Stomach (tissue), 4 donors: ENCODE data around the gene BCL2L11.

Source experiments
- CTCF ChIP-seq, 7 experiments: fragments of 450-650 bp in 4 of 7; fragments of 200-600 bp in 3 of 7; sonication (generic) in 3 of 7; IDR thresholded peaks; one replicate each; pipeline ENCODE4 v1.5.1; 2016 to 2019; ENCODE audit warnings: antibody characterized with exemption in 7 of 7, control low read depth in 2 of 7, mild to moderate bottlenecking in 1 of 7
- POLR2A ChIP-seq, 4 donors: fragments of 450-650 bp; IDR thresholded peaks; one replicate each; pipeline ENCODE4 v1.6.1; 2016; ENCODE audit warnings: antibody characterized with exemption in 4 of 4, control low read depth in 2 of 4, mild to moderate bottlenecking in 1 of 4, moderate library complexity in 1 of 4
- POLR2AphosphoS5 ChIP-seq, 3 donors: sonication (generic); formaldehyde crosslinking; IDR thresholded peaks; one replicate each; pipeline ENCODE4 v1.6.1; 2016; ENCODE audit warnings: antibody characterized with exemption in 3 of 3

DNA sequence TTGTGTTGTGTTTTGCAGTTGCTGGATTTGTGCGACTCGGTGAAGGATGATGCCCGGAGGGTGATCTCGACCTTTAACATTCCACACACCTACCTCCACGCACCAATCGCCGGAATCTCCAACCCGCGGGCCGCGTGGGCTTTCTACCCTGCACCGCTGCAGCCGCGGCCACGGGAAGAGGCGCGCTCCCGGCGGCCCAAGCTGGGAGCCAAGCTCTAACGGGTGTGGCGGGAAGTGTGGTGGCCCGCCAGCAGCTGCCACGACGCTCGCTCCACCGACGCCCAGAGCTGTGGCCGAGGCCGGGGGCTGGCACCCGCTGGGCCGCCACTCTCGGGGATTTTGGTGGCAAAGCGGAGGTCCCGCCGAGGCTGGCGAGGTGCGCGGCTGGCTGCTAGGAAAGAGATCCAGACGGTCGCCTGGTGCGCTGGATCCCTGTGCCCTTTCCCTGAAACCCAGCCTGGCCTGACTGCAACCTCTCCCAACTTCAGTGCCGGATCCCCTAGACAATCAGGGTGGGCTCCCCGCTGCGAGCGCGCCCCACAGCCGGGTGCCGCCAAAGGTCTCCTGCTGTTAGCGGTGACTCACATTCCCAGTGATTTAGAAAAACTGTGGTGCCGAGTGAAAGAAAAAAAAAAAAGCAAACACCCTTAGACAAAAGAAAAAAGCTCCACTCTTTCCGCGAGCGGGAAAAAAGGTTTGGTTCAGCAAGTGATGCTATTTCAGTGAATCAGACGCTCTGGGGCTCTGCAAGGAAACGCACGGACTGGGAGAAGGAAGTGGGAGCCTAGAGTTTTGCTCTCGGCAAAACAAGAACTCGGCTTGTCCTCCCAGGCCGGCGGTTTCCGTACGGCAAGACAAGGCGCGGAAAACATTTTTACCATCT is 2.9 kb upstream of the BCL2L11 start:
- TF ChIP-seq CTCF (IDR thresholded peaks at IDR 0.05) (no peak), POLR2A (IDR thresholded peaks at IDR 0.05) (no peak), POLR2AphosphoS5 (IDR thresholded peaks at IDR 0.05) (no peak)
